Activated naive CD8-positive, alpha-beta T cell treated with anti-CD3 and anti-CD28 coated beads, Interleukin-2, amount 50 U/mL, for 24 hours (primary cell): Measurements from ENCODE around the gene ZNF248.
"Not testable (repeated sequence)": the region's sequence is repeated elsewhere in the genome, so short reads cannot be mapped to it uniquely, and the experiment has no call there.

Experiments
- ATAC-seq: fragments of 150-1000 bp; cut with Tn5 transposase; one replicate; pipeline ENCODE4 v1.10.0; 2021
- DNase-seq: peaks from one replicate; pipeline ENCODE4 v3.0.0; 2021
- H3K27ac Mint-ChIP-seq: one replicate; pipeline ENCODE4 v1.8.0; 2021; ENCODE audit warnings: mild to moderate bottlenecking, mixed read lengths
- H3K27me3 Mint-ChIP-seq: one replicate; pipeline ENCODE4 v1.8.0; 2021; ENCODE audit warnings: mixed read lengths
- H3K36me3 Mint-ChIP-seq: one replicate; pipeline ENCODE4 v1.8.0; 2021; ENCODE audit warnings: low read depth, mixed read lengths
- H3K4me1 Mint-ChIP-seq: one replicate; pipeline ENCODE4 v1.8.0; 2021; ENCODE audit warnings: mixed read lengths
- H3K4me3 Mint-ChIP-seq: one replicate; pipeline ENCODE4 v1.8.0; 2021; ENCODE audit warnings: mild to moderate bottlenecking, moderate library complexity, mixed read lengths
- H3K9me3 Mint-ChIP-seq: one replicate; pipeline ENCODE4 v1.8.0; 2021; ENCODE audit warnings: mixed read lengths

ZNF248 gene

GRCh38 chr10:37857287-37858211 lies at the start of gene ZNF248:
Gene ZNF248 (minus strand): TSS chr10:37857610. CDS start chr10:37856310, 1,300 bp downstream.
- peaks cover 36% of the 10 kb centered on the region for H3K4me1 Mint-ChIP-seq
- H3K4me3 Mint-ChIP-seq, result peak within 1 kb of the TSS; percentile 99
- no peaks in the 10 kb centered on the region for H3K9me3 Mint-ChIP-seq
- ATAC-seq (peak; percentile 96), DNase-seq (peak; percentile 93)
- peaks cover 2% of the 10 kb centered on the region for H3K27me3 Mint-ChIP-seq
- H3K36me3 Mint-ChIP-seq, result peaks cover 15% of the 10 kb centered on the region
- H3K27ac Mint-ChIP-seq, result peak within 1 kb of the TSS; percentile 95

GRCh38 chr10:37906382-37906781 lies 49.0 kb upstream of the ZNF248 start:
- Mint-ChIP-seq H3K9me3 (peaks cover 18% of the 10 kb centered on the region), H3K4me3 (no peak overlapping the region), H3K27me3 (no peaks in the 10 kb centered on the region), H3K4me1 (no peaks in the 10 kb centered on the region), H3K36me3 (no peaks in the 10 kb centered on the region), H3K27ac (no peak overlapping the region)
- DNase-seq, result no peak
- no peak for ATAC-seq

GRCh38 chr10:37896436-37896835 lies 39.0 kb upstream of the ZNF248 start:
- H3K27ac Mint-ChIP-seq, result no peak overlapping the region
- H3K9me3 Mint-ChIP-seq, result peaks cover 43% of the 10 kb centered on the region
- H3K27me3 Mint-ChIP-seq, result peaks cover 3% of the 10 kb centered on the region
- H3K4me3 Mint-ChIP-seq, result no peak overlapping the region
- peaks cover 19% of the 10 kb centered on the region for H3K36me3 Mint-ChIP-seq
- H3K4me1 Mint-ChIP-seq, result no peaks in the 10 kb centered on the region
- ATAC-seq (no peak), DNase-seq (no peak)

- Mint-ChIP-seq H3K27me3 (peaks cover 3% of the 10 kb centered on the region), H3K36me3 (peaks cover 19% of the 10 kb centered on the region), H3K4me1 (no peaks in the 10 kb centered on the region), H3K4me3 (no peak overlapping the region), H3K27ac (no peak overlapping the region), H3K9me3 (peaks cover 49% of the 10 kb centered on the region)
- DNase-seq (no peak), ATAC-seq (no peak)
These were observed 38.3 kb upstream of the ZNF248 start for GRCh38 chr10:37895674-37896073.

GRCh38 chr10:37885850-37886249 lies 28.4 kb upstream of the ZNF248 start:
- no peaks in the 10 kb centered on the region for H3K36me3 Mint-ChIP-seq
- no peaks in the 10 kb centered on the region for H3K27me3 Mint-ChIP-seq
- no peaks in the 10 kb centered on the region for H3K4me1 Mint-ChIP-seq
- H3K4me3 Mint-ChIP-seq, result no peak overlapping the region
- DNase-seq (no peak), ATAC-seq (no peak)
- H3K9me3 Mint-ChIP-seq, result peaks cover 24% of the 10 kb centered on the region
- H3K27ac Mint-ChIP-seq, result no peak overlapping the region

GRCh38 chr10:37872955-37873354 lies 15.5 kb upstream of the ZNF248 start:
- DNase-seq, result no peak

GRCh38 chr10:37872283-37872682 lies 14.9 kb upstream of the ZNF248 start:
- Mint-ChIP-seq H3K4me1 (no peaks in the 10 kb centered on the region), H3K4me3 (no peak overlapping the region), H3K9me3 (no peaks in the 10 kb centered on the region), H3K27ac (no peak overlapping the region), H3K27me3 (no peaks in the 10 kb centered on the region), H3K36me3 (no peaks in the 10 kb centered on the region)
- DNase-seq (no peak), ATAC-seq (no peak)

More at GRCh38 chr10:37872955-37873354, 15.5 kb upstream of the ZNF248 start:
- H3K4me1 Mint-ChIP-seq, result no peaks in the 10 kb centered on the region
- no peak overlapping the region for H3K27ac Mint-ChIP-seq
- H3K4me3 Mint-ChIP-seq, result no peak overlapping the region
- H3K36me3 Mint-ChIP-seq, result no peaks in the 10 kb centered on the region
- no peak for ATAC-seq
- no peaks in the 10 kb centered on the region for H3K27me3 Mint-ChIP-seq
- H3K9me3 Mint-ChIP-seq, result no peaks in the 10 kb centered on the region

GRCh38 chr10:37871568-37872251 lies 14.3 kb upstream of the ZNF248 start:
- no peaks in the 10 kb centered on the region for H3K36me3 Mint-ChIP-seq
- no peak overlapping the region for H3K27ac Mint-ChIP-seq
- H3K9me3 Mint-ChIP-seq, result no peaks in the 10 kb centered on the region
- ATAC-seq, result no peak
- H3K4me1 Mint-ChIP-seq, result no peaks in the 10 kb centered on the region
- no peaks in the 10 kb centered on the region for H3K27me3 Mint-ChIP-seq
- DNase-seq, result no peak
- H3K4me3 Mint-ChIP-seq, result no peak overlapping the region

GRCh38 chr10:37871143-37871542 lies 13.7 kb upstream of the ZNF248 start:
- Mint-ChIP-seq H3K9me3 (no peaks in the 10 kb centered on the region), H3K27me3 (no peaks in the 10 kb centered on the region), H3K36me3 (no peaks in the 10 kb centered on the region), H3K27ac (no peak overlapping the region), H3K4me1 (no peaks in the 10 kb centered on the region), H3K4me3 (no peak overlapping the region)
- DNase-seq, result no peak
- ATAC-seq, result no peak

GRCh38 chr10:37868796-37869195 lies 11.4 kb upstream of the ZNF248 start:
- Mint-ChIP-seq H3K4me3 (no peak overlapping the region), H3K9me3 (no peaks in the 10 kb centered on the region), H3K27ac (no peak overlapping the region), H3K27me3 (no peaks in the 10 kb centered on the region), H3K4me1 (no peaks in the 10 kb centered on the region), H3K36me3 (no peaks in the 10 kb centered on the region)
- no peak for DNase-seq
- ATAC-seq, result no peak

GRCh38 chr10:37865957-37866803 lies 8.8 kb upstream of the ZNF248 start:
- Mint-ChIP-seq H3K4me1 (no peaks in the 10 kb centered on the region), H3K36me3 (no peaks in the 10 kb centered on the region), H3K9me3 (no peaks in the 10 kb centered on the region), H3K27ac (no peak overlapping the region), H3K27me3 (no peaks in the 10 kb centered on the region), H3K4me3 (no peak overlapping the region)
- DNase-seq (peak; percentile 6), ATAC-seq (no peak)

- Mint-ChIP-seq H3K36me3 (no peaks in the 10 kb centered on the region), H3K27me3 (no peaks in the 10 kb centered on the region), H3K4me1 (no peaks in the 10 kb centered on the region), H3K4me3 (no peak overlapping the region), H3K27ac (no peak overlapping the region), H3K9me3 (no peaks in the 10 kb centered on the region)
- no peak for ATAC-seq
- no peak for DNase-seq
These were observed 7.9 kb upstream of the ZNF248 start for GRCh38 chr10:37865264-37865663.

GRCh38 chr10:37860494-37861190 lies 3.2 kb upstream of the ZNF248 start:
- no peak overlapping the region for H3K27ac Mint-ChIP-seq
- no peaks in the 10 kb centered on the region for H3K9me3 Mint-ChIP-seq
- H3K4me1 Mint-ChIP-seq, result peaks cover 22% of the 10 kb centered on the region
- no peak for ATAC-seq
- DNase-seq, result no peak
- no peak overlapping the region for H3K4me3 Mint-ChIP-seq
- peaks cover 2% of the 10 kb centered on the region for H3K27me3 Mint-ChIP-seq
- H3K36me3 Mint-ChIP-seq, result peaks cover 2% of the 10 kb centered on the region

- H3K4me1 Mint-ChIP-seq, result peaks cover 33% of the 10 kb centered on the region
- ATAC-seq, result not testable (repeated sequence)
These were observed 1.9 kb upstream of the ZNF248 start for GRCh38 chr10:37859270-37859669.

More at GRCh38 chr10:37859270-37859669, 1.9 kb upstream of the ZNF248 start:
- H3K27ac Mint-ChIP-seq, H3K27me3 Mint-ChIP-seq, H3K9me3 Mint-ChIP-seq, DNase-seq, H3K4me3 Mint-ChIP-seq, H3K36me3 Mint-ChIP-seq: not testable (repeated sequence)
